ENCODE results near the gene ZNF575.
A peak's percentile ranks its signal among the peaks of the same experiment; 100 is the strongest.

The ZNF575 gene

GRCh38 chr19:43575156-43575950 is 42.4 kb downstream of the ZNF575 start, which contains the start of the genes PINLYP and XRCC1:
PINLYP (plus strand) TSS chr19:43575801; CDS start chr19:43577192, 1,391 bp downstream.
XRCC1 (minus strand) TSS chr19:43575527; CDS start chr19:43575458, 69 bp downstream.
- peak; percentile 100 for DNase-seq

GRCh38 chr19:43575955-43576878 is 43.2 kb downstream of the ZNF575 start:
- DNase-seq = no peak

- DNase-seq = no peak
These were observed 45.8 kb downstream of the ZNF575 start for GRCh38 chr19:43578787-43579186.

- no peak for DNase-seq
These were observed 48.5 kb downstream of the ZNF575 start for GRCh38 chr19:43581467-43581866.

- no peak for DNase-seq
These were observed 49.5 kb downstream of the ZNF575 start for GRCh38 chr19:43582495-43582894.

GRCh38 chr19:43584484-43584883 is 51.5 kb downstream of the ZNF575 start:
- DNase-seq = no peak

All from NCI-H82 (cell line).